ENCODE measurements around the gene USP36.

DNA sequence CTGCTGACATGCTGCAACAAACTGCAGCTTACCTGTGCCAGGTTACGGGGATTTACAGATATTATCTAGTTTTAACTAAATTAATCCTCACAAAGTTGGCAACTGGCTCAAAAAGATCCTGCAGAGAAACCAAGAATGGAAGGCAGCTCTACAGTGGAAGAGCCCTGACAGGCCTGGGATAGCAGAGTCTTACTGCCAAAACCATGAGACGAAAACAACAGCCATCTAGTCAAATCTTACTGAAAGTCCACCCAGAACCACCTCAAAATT is 8.1 kb downstream of the USP36 start:
- TF ChIP-seq CTCF (IDR thresholded peaks at IDR 0.05), result no peak
- TF ChIP-seq POLR2A (IDR thresholded peaks at IDR 0.05), result no peak

Data from adrenal gland (tissue), 5 donors.